Measurements from ENCODE around the gene SPATA45. TPM values are rescaled to one million over a fixed set of nuclear protein-coding genes. Genes with fewer than 3 reads are reported as not detected.
A peak's percentile ranks its signal among the peaks of the same experiment; 100 is the strongest.
"Not testable (repeated sequence)": the region's sequence is repeated elsewhere in the genome, so short reads cannot be mapped to it uniquely, and the experiment has no call there.

SPATA45 gene
- total RNA-seq, 2 donors from 2014 or later = not detected

GRCh38 chr1:212833211-212834207 lies 13.9 kb downstream of the SPATA45 start:
- intact Hi-C loops (cut with DNase I); DNase-seq (ENCODE audit: low spot score): not testable (repeated sequence)

GRCh38 chr1:212828395-212828794 lies 19.1 kb downstream of the SPATA45 start:
- intact Hi-C loops (cut with DNase I) = loop anchor here in 1 of 2 donors (10.0 kb wide), 1 partner anchor 166 kb away; no protein-coding TSS in a partner anchor
- no peak for DNase-seq (ENCODE audit: low spot score)

GRCh38 chr1:212827831-212828278 lies 19.6 kb downstream of the SPATA45 start:
- no peak for DNase-seq (ENCODE audit: low spot score)
- intact Hi-C loops (cut with DNase I) = loop anchor here in 1 of 2 donors (10.0 kb wide), 1 partner anchor 167 kb away; no protein-coding TSS in a partner anchor

GRCh38 chr1:212827171-212827776 lies 20.2 kb downstream of the SPATA45 start:
- intact Hi-C loops (cut with DNase I) = loop anchor here in 1 of 2 donors (10.0 kb wide), 1 partner anchor 168 kb away; no protein-coding TSS in a partner anchor
- no peak for DNase-seq (ENCODE audit: low spot score)

- DNase-seq (ENCODE audit: low spot score) = no peak
- intact Hi-C loops (cut with DNase I) = loop anchor here in 1 of 2 donors (10.0 kb wide), 1 partner anchor 169 kb away; no protein-coding TSS in a partner anchor
These were observed 21.5 kb downstream of the SPATA45 start for GRCh38 chr1:212825798-212826452.

GRCh38 chr1:212824201-212824600 lies 23.2 kb downstream of the SPATA45 start:
- intact Hi-C loops (cut with DNase I) = loop anchor here in 1 of 2 donors (10.0 kb wide), 1 partner anchor 171 kb away; no protein-coding TSS in a partner anchor
- no peak for DNase-seq (ENCODE audit: low spot score)

GRCh38 chr1:212822956-212823355 lies 24.5 kb downstream of the SPATA45 start:
- no peak for DNase-seq (ENCODE audit: low spot score)
- intact Hi-C loops (cut with DNase I) = loop anchor here in 1 of 2 donors (10.0 kb wide), 1 partner anchor 172 kb away; no protein-coding TSS in a partner anchor

- no peak for DNase-seq (ENCODE audit: low spot score)
- intact Hi-C loops (cut with DNase I) = loop anchor here in 1 of 2 donors (10.0 kb wide), 1 partner anchor 174 kb away; no protein-coding TSS in a partner anchor
These were observed 26.5 kb downstream of the SPATA45 start for GRCh38 chr1:212820969-212821368.

- DNase-seq (ENCODE audit: low spot score) = no peak
- intact Hi-C loops (cut with DNase I) = loop anchor here (10.0 kb wide), 1 partner anchor 175 kb away; no protein-coding TSS in a partner anchor
These were observed 27.7 kb downstream of the SPATA45 start for GRCh38 chr1:212819726-212820125.

- no peak for DNase-seq (ENCODE audit: low spot score)
- intact Hi-C loops (cut with DNase I) = loop anchor here in 1 of 2 donors (10.0 kb wide), 1 partner anchor 178 kb away; no protein-coding TSS in a partner anchor
These were observed 30.7 kb downstream of the SPATA45 start for GRCh38 chr1:212816567-212817278.

GRCh38 chr1:212814537-212815334 lies 32.7 kb downstream of the SPATA45 start:
- intact Hi-C loops (cut with DNase I) = loop anchor here in 1 of 2 donors (10.0 kb wide), 1 partner anchor 180 kb away; no protein-coding TSS in a partner anchor
- DNase-seq (ENCODE audit: low spot score) = no peak

GRCh38 chr1:212805767-212806166 lies 41.7 kb downstream of the SPATA45 start:
- intact Hi-C loops (cut with DNase I) = no loop called here

GRCh38 chr1:212797681-212798080 lies 49.8 kb downstream of the SPATA45 start:
- DNase-seq (ENCODE audit: low spot score) = no peak
- intact Hi-C loops (cut with DNase I) = no loop called here

More at GRCh38 chr1:212805767-212806166, 41.7 kb downstream of the SPATA45 start:
- DNase-seq (ENCODE audit: low spot score) = no peak

GRCh38 chr1:212794561-212795014 lies 52.9 kb downstream of the SPATA45 start:
- intact Hi-C loops (cut with DNase I) = no loop called here
- DNase-seq (ENCODE audit: low spot score) = no peak

GRCh38 chr1:212792396-212792908 lies 55.0 kb downstream of the SPATA45 start:
- DNase-seq (ENCODE audit: low spot score) = no peak
- intact Hi-C loops (cut with DNase I) = no loop called here

- peak; percentile 97 for DNase-seq (ENCODE audit: low spot score)
- intact Hi-C loops (cut with DNase I) = no loop called here
These were observed 55.6 kb downstream of the SPATA45 start, which contains the start of the genes NSL1 and TATDN3 for GRCh38 chr1:212791676-212792395. Gene NSL1, minus strand, starts transcription at chr1:212791777. Its CDS starts 14 bp downstream, at chr1:212791763. Gene TATDN3, plus strand, starts transcription at chr1:212791894. Its CDS starts 28 bp downstream, at chr1:212791922.
